Thyroid gland (tissue), 4 donors: Measurements from ENCODE around the gene JPH4. TPM values are rescaled to one million over a fixed set of nuclear protein-coding genes. Genes with fewer than 3 reads are reported as not detected.

Experiments used
- DNase-seq, 2 donors: peaks; one replicate each; pipeline ENCODE4 v3.0.0-alpha.2; 2019
- H3K27ac ChIP-seq, 3 donors: fragments of 200-600 bp; sonication (generic); 1 replicate in 2 of 3; 2 replicates in 1 of 3; pipeline ENCODE4 v1.5.1; 2016 to 2019; ENCODE audit warnings: mild to moderate bottlenecking in 1 of 3, moderate library complexity in 1 of 3
- H3K27me3 ChIP-seq: fragments of 200-600 bp; sonication (generic); one replicate; pipeline ENCODE4 v1.5.1; 2019
- H3K36me3 ChIP-seq, 2 donors: fragments of 200-600 bp; sonication (generic); one replicate each; pipeline ENCODE4 v1.5.1; 2016 to 2019
- H3K4me1 ChIP-seq, 2 donors: fragments of 200-600 bp; sonication (generic); one replicate each; pipeline ENCODE4 v1.5.1; 2017 to 2019
- H3K4me3 ChIP-seq, 3 donors: fragments of 200-600 bp; sonication (generic); replicated peaks in 1 of 3; 1 replicate in 2 of 3; 2 replicates in 1 of 3; pipeline ENCODE4 v1.5.1; 2016; ENCODE audit warnings: mild to moderate bottlenecking in 1 of 3
- H3K9me3 ChIP-seq: fragments of 200-600 bp; sonication (generic); one replicate; pipeline ENCODE4 v1.5.1; 2017
- CTCF ChIP-seq, 6 experiments: fragments of 200-600 bp in 3 of 6; fragments of 450-650 bp in 3 of 6; sonication (generic) in 3 of 6; IDR thresholded peaks; one replicate each; pipeline ENCODE4 v1.5.1; 2016 to 2019; ENCODE audit warnings: antibody characterized with exemption in 6 of 6, mild to moderate bottlenecking in 2 of 6, inconsistent platforms in 1 of 6, moderate library complexity in 1 of 6
- POLR2A ChIP-seq, 2 donors: fragments of 450-650 bp; IDR thresholded peaks; one replicate each; pipeline ENCODE4 v1.6.1; 2017; ENCODE audit warnings: antibody characterized with exemption in 2 of 2, mild to moderate bottlenecking in 2 of 2, moderate library complexity in 1 of 2
- WGBS, 2 donors: methylation state at CpG; one replicate each; pipeline ENCODE4 v1.1.5; 2017; 5-methylcytosine and 5-hydroxymethylcytosine counted together
- intact Hi-C: fragments of 100-400 bp; cut with DNase I; formaldehyde crosslinking; loops from one replicate; pipeline ENCODE4 v1.15.1; 2023
- total RNA-seq, 4 donors: library from RNA; depleted of rRNA; stranded (reverse); fragments of >200 nt; gene quantifications; one replicate each; pipeline ENCODE4 v1.2.3, GENCODE V29; 2016

Gene JPH4
- total RNA-seq, 4 donors from 2014 or later: 0.11 to 0.54 (median 0.27) TPM; not detected in 1

- H3K27ac ChIP-seq: no peak overlapping the region
- peak; percentile 10 to 34 for DNase-seq
- H3K27me3 ChIP-seq: no peaks in the 10 kb centered on the region
- H3K4me1 ChIP-seq: peaks cover 5 to 7% of the 10 kb centered on the region in 2 donors
- H3K4me3 ChIP-seq: no peak overlapping the region
- TF ChIP-seq CTCF (IDR thresholded peaks at IDR 0.05) (no peak), POLR2A (IDR thresholded peaks at IDR 0.05) (no peak)
- H3K9me3 ChIP-seq: no peaks in the 10 kb centered on the region
- 59 to 66% methylated on average over 4 of the region's 4 CpGs for WGBS, 2 donors
- intact Hi-C loops: no loop called here
- H3K36me3 ChIP-seq: no peaks in the 10 kb centered on the region
Measured at GRCh38 chr14:23518709-23519108, 59.9 kb downstream of the JPH4 start.

Other genes with a start within 250 kb of the JPH4 start
- gene SLC22A17, start 225.9 kb downstream of the JPH4 start, total RNA-seq: 10 to 100 TPM; 27.5 to 94.2 (median 53.7) TPM
- 10 to 100 TPM in 1 of 4 donors, 1 to 10 TPM in 3; 7.0 to 12.9 (median 8.6) TPM for gene EFS, start 213.6 kb downstream of the JPH4 start, total RNA-seq
- not detected for gene IL25, start 206.0 kb downstream of the JPH4 start, total RNA-seq
- 1 to 10 TPM in 1 of 4 donors, not detected in 3; 1.5 TPM for gene CMTM5, start 201.7 kb downstream of the JPH4 start, total RNA-seq
- not detected for gene MYH6, start 170.5 kb downstream of the JPH4 start, total RNA-seq
- under 1 TPM in 1 of 4 donors, not detected in 3; 0.27 TPM for gene MYH7, start 143.1 kb downstream of the JPH4 start, total RNA-seq
- 10 to 100 TPM; 31.3 to 51.1 (median 39.7) TPM for gene NGDN, start 109.1 kb downstream of the JPH4 start, total RNA-seq
- gene ZFHX2, start 27.0 kb downstream of the JPH4 start, total RNA-seq: 1 to 10 TPM in 3 of 4 donors, under 1 TPM in 1; 0.46 to 2.3 (median 1.4) TPM
- 10 to 100 TPM; 15.3 to 48.1 (median 28.3) TPM for gene THTPA, start 22.5 kb downstream of the JPH4 start, total RNA-seq
- 100 to 1,000 TPM in 3 of 4 donors, 10 to 100 TPM in 1; 71.6 to 128 (median 114) TPM for gene AP1G2, start 11.0 kb downstream of the JPH4 start, total RNA-seq
- not detected for gene DHRS2, start 57.6 kb upstream of the JPH4 start, total RNA-seq